RPMI8226 (cell line): Measurements from ENCODE around the gene CAMKMT.

Experiments used
- DNase-seq: peaks from one replicate; pipeline ENCODE4 v3.0.0-alpha.2; 2015

Gene CAMKMT

GRCh38 chr2:44605511-44605910 lies 243.8 kb downstream of the CAMKMT start:
- DNase-seq: no peak

- no peak for DNase-seq
Measured at GRCh38 chr2:44612276-44612675, 250.5 kb downstream of the CAMKMT start.

- DNase-seq: no peak
Measured at GRCh38 chr2:44614940-44615339, 253.2 kb downstream of the CAMKMT start.

GRCh38 chr2:44615950-44616518 lies 254.3 kb downstream of the CAMKMT start:
- DNase-seq: no peak

GRCh38 chr2:44616667-44617155 lies 255.0 kb downstream of the CAMKMT start:
- DNase-seq: no peak

GRCh38 chr2:44618251-44619023 lies 256.7 kb downstream of the CAMKMT start:
- no peak for DNase-seq

GRCh38 chr2:44620189-44620990 lies 258.6 kb downstream of the CAMKMT start:
- no peak for DNase-seq

GRCh38 chr2:44623622-44624351 lies 262.0 kb downstream of the CAMKMT start:
- DNase-seq: no peak

- no peak for DNase-seq
Measured at GRCh38 chr2:44628297-44628696, 266.6 kb downstream of the CAMKMT start.

GRCh38 chr2:44632931-44633689 lies 271.4 kb downstream of the CAMKMT start:
- DNase-seq: no peak

GRCh38 chr2:44635725-44636124 lies 274.0 kb downstream of the CAMKMT start:
- DNase-seq: no peak

- DNase-seq: no peak
Measured at GRCh38 chr2:44638649-44639048, 276.9 kb downstream of the CAMKMT start.

- DNase-seq: no peak
Measured at GRCh38 chr2:44639399-44639798, 277.7 kb downstream of the CAMKMT start.

GRCh38 chr2:44642123-44642857 lies 280.5 kb downstream of the CAMKMT start:
- DNase-seq: no peak

GRCh38 chr2:44645937-44646336 lies 284.2 kb downstream of the CAMKMT start:
- no peak for DNase-seq

GRCh38 chr2:44649381-44649780 lies 287.6 kb downstream of the CAMKMT start:
- no peak for DNase-seq

GRCh38 chr2:44650796-44651195 lies 289.0 kb downstream of the CAMKMT start:
- DNase-seq: no peak

GRCh38 chr2:44651974-44652373 lies 290.2 kb downstream of the CAMKMT start:
- DNase-seq: no peak

GRCh38 chr2:44652701-44653100 lies 291.0 kb downstream of the CAMKMT start:
- DNase-seq: no peak

GRCh38 chr2:44655401-44655864 lies 293.7 kb downstream of the CAMKMT start:
- no peak for DNase-seq

GRCh38 chr2:44656460-44656859 lies 294.7 kb downstream of the CAMKMT start:
- DNase-seq: no peak
